Stimulated activated CD8-positive, alpha-beta memory T cell treated with anti-CD3 and anti-CD28 coated beads, Interleukin-12 subunit alpha, Interleukin-12 subunit beta, amount 100 ng/mL, for 4 hours (primary cell): ENCODE results near the gene OCA2.

Experiments used
- DNase-seq: peaks from one replicate; pipeline ENCODE4 v3.0.0-alpha.2; 2020; ENCODE audit warnings: low read depth

Gene OCA2

GRCh38 chr15:28120359-28120640 lies 21.2 kb upstream of the OCA2 start:
- DNase-seq, result no peak

GRCh38 chr15:28118531-28118930 lies 19.4 kb upstream of the OCA2 start:
- DNase-seq, result no peak

GRCh38 chr15:28118083-28118482 lies 19.0 kb upstream of the OCA2 start:
- DNase-seq, result no peak

- DNase-seq, result no peak
Measured at GRCh38 chr15:28117432-28117990, 18.4 kb upstream of the OCA2 start.

GRCh38 chr15:28116521-28117431 lies 17.7 kb upstream of the OCA2 start:
- DNase-seq, result no peak

- DNase-seq, result no peak
Measured at GRCh38 chr15:28115871-28116270, 16.8 kb upstream of the OCA2 start.

GRCh38 chr15:28114721-28115622 lies 15.9 kb upstream of the OCA2 start:
- no peak for DNase-seq

- DNase-seq, result no peak
Measured at GRCh38 chr15:28114114-28114455, 15.0 kb upstream of the OCA2 start.

GRCh38 chr15:28113394-28114113 lies 14.4 kb upstream of the OCA2 start:
- no peak for DNase-seq

- no peak for DNase-seq
Measured at GRCh38 chr15:28112962-28113361, 13.8 kb upstream of the OCA2 start.

GRCh38 chr15:28112101-28112760 lies 13.1 kb upstream of the OCA2 start:
- no peak for DNase-seq

- no peak for DNase-seq
Measured at GRCh38 chr15:28111543-28111942, 12.4 kb upstream of the OCA2 start.

- DNase-seq, result no peak
Measured at GRCh38 chr15:28110481-28110881, 11.4 kb upstream of the OCA2 start.

GRCh38 chr15:28109626-28110455 lies 10.7 kb upstream of the OCA2 start:
- DNase-seq, result no peak

GRCh38 chr15:28107904-28108275 lies 8.8 kb upstream of the OCA2 start:
- no peak for DNase-seq

GRCh38 chr15:28107111-28107903 lies 8.2 kb upstream of the OCA2 start:
- no peak for DNase-seq

GRCh38 chr15:28106294-28107110 lies 7.4 kb upstream of the OCA2 start:
- no peak for DNase-seq

GRCh38 chr15:28105793-28106192 lies 6.7 kb upstream of the OCA2 start:
- no peak for DNase-seq

GRCh38 chr15:28105224-28105791 lies 6.2 kb upstream of the OCA2 start:
- no peak for DNase-seq
